Smooth muscle cell (in vitro differentiated cells): ENCODE results near the gene PIK3CD. TPM values are rescaled to one million over a fixed set of nuclear protein-coding genes. Genes with fewer than 3 reads are reported as not detected.

Source experiments
- DNase-seq: peaks from one replicate; lab custom pipeline; 2025; ENCODE audit not compliant: unreplicated experiment; lab: John Stamatoyannopoulos, UW
- H2AFZ ChIP-seq: fragments of 200-600 bp; sonication (generic); 2 replicates; pipeline ENCODE4 v1.6.0; 2016; ENCODE audit warnings: antibody characterized with exemption, low read depth, mild to moderate bottlenecking
- H3F3A ChIP-seq: fragments of 200-600 bp; sonication (generic); 2 replicates; pipeline ENCODE4 v1.6.0; 2017; ENCODE audit warnings: antibody characterized with exemption, low read depth
- H3K27ac ChIP-seq: fragments of 200-600 bp; sonication (generic); 2 replicates; pipeline ENCODE4 v1.5.1; 2016; ENCODE audit warnings: low read depth, mild to moderate bottlenecking
- H3K27me3 ChIP-seq: fragments of 200-600 bp; sonication (generic); 2 replicates; pipeline ENCODE4 v1.6.1; 2016; ENCODE audit warnings: low read depth, mild to moderate bottlenecking
- H3K36me3 ChIP-seq: fragments of 200-600 bp; sonication (generic); 2 replicates; pipeline ENCODE4 v1.5.1; 2016; ENCODE audit warnings: low read depth
- H3K4me1 ChIP-seq: fragments of 200-600 bp; sonication (generic); 2 replicates; pipeline ENCODE4 v1.5.1; 2016; ENCODE audit warnings: low read depth
- H3K4me2 ChIP-seq: fragments of 200-600 bp; sonication (generic); 2 replicates; pipeline ENCODE4 v1.6.0; 2016; ENCODE audit warnings: mild to moderate bottlenecking
- H3K4me3 ChIP-seq: fragments of 200-600 bp; sonication (generic); 2 replicates; pipeline ENCODE4 v1.5.1; 2016; ENCODE audit warnings: mild to moderate bottlenecking
- H3K79me2 ChIP-seq: fragments of 200-600 bp; sonication (generic); 2 replicates; pipeline ENCODE4 v1.6.0; 2016; ENCODE audit warnings: low read depth, mild to moderate bottlenecking
- H3K9ac ChIP-seq: fragments of 200-600 bp; sonication (generic); 2 replicates; pipeline ENCODE4 v1.6.0; 2016; ENCODE audit warnings: low read depth
- H3K9me3 ChIP-seq: fragments of 200-600 bp; sonication (generic); replicated peaks from 2 replicates; pipeline ENCODE4 v1.5.1; 2016; ENCODE audit warnings: low read depth
- H4K20me1 ChIP-seq: fragments of 200-600 bp; sonication (generic); 2 replicates; pipeline ENCODE4 v1.6.0; 2016; ENCODE audit warnings: low read depth
- WGBS: methylation state at CpG from one replicate; pipeline ENCODE4 v1.1.7; 2016; ENCODE audit warnings: low lambda C conversion rate; 5-methylcytosine and 5-hydroxymethylcytosine counted together
- polyA plus RNA-seq: library from polyadenylated mRNA; unstranded; fragments of >200 nt; fragmentation: Nextera tagmentation; extraction: Ambion mirVana; gene quantifications from 2 replicates; pipeline ENCODE4 v1.2.1, GENCODE V29; 2016
- total RNA-seq: library from RNA; depleted of rRNA; stranded (reverse); fragments of >200 nt; gene quantifications from 2 replicates; pipeline ENCODE4 v1.2.3, GENCODE V29; 2014
- TF ChIP-seq, protein P1 (sequence below): fragments of 200-600 bp; sonication (generic); IDR thresholded peaks from 2 replicates; pipeline ENCODE4 v1.5.1; 2017; ENCODE audit warnings: borderline replicate concordance, mild to moderate bottlenecking, antibody characterized with exemption; ENCODE audit not compliant: insufficient read depth, poor library complexity, severe bottlenecking

PIK3CD gene
- total and polyA plus RNA-seq, 2 experiments from 2014 or later: 3.9 to 4.1 TPM

GRCh38 chr1:9658199-9658598 is 6.7 kb downstream of the PIK3CD start:
- DNase-seq: no peak
- Histone ChIP-seq H3K36me3 (no peaks in the 10 kb centered on the region), H2AFZ (no peak overlapping the region), H3K9me3 (no peaks in the 10 kb centered on the region), H3K79me2 (no peaks in the 10 kb centered on the region), H3K27ac (no peak overlapping the region), H3F3A (no peaks in the 10 kb centered on the region), H3K9ac (no peak overlapping the region), H3K4me3 (no peak overlapping the region), H3K27me3 (peaks cover 12% of the 10 kb centered on the region), H3K4me1 (no peaks in the 10 kb centered on the region), H3K4me2 (no peak overlapping the region), H4K20me1 (no peaks in the 10 kb centered on the region)
- WGBS: 89% methylated on average over 4 of the region's 4 CpGs
- TF ChIP-seq, protein P1, sequence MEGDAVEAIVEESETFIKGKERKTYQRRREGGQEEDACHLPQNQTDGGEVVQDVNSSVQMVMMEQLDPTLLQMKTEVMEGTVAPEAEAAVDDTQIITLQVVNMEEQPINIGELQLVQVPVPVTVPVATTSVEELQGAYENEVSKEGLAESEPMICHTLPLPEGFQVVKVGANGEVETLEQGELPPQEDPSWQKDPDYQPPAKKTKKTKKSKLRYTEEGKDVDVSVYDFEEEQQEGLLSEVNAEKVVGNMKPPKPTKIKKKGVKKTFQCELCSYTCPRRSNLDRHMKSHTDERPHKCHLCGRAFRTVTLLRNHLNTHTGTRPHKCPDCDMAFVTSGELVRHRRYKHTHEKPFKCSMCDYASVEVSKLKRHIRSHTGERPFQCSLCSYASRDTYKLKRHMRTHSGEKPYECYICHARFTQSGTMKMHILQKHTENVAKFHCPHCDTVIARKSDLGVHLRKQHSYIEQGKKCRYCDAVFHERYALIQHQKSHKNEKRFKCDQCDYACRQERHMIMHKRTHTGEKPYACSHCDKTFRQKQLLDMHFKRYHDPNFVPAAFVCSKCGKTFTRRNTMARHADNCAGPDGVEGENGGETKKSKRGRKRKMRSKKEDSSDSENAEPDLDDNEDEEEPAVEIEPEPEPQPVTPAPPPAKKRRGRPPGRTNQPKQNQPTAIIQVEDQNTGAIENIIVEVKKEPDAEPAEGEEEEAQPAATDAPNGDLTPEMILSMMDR: no peak

GRCh38 chr1:9659328-9659727 is 7.8 kb downstream of the PIK3CD start:
- Histone ChIP-seq H4K20me1 (no peaks in the 10 kb centered on the region), H3K27me3 (peaks cover under 1% of the 10 kb centered on the region), H3K79me2 (no peaks in the 10 kb centered on the region), H3K36me3 (no peaks in the 10 kb centered on the region), H3K9ac (no peak overlapping the region), H3K4me3 (no peak overlapping the region), H3K9me3 (no peaks in the 10 kb centered on the region), H3K4me2 (peak overlapping the region; percentile 54), H3F3A (no peaks in the 10 kb centered on the region), H2AFZ (no peak overlapping the region), H3K4me1 (no peaks in the 10 kb centered on the region), H3K27ac (peak overlapping the region; percentile 42)
- WGBS: 48% methylated on average over 5 of the region's 5 CpGs
- no peak for DNase-seq
- TF ChIP-seq, protein P1: no peak

GRCh38 chr1:9663257-9663656 is 11.7 kb downstream of the PIK3CD start:
- Histone ChIP-seq H3K79me2 (no peaks in the 10 kb centered on the region), H3K27ac (no peak overlapping the region), H3F3A (no peaks in the 10 kb centered on the region), H3K27me3 (no peaks in the 10 kb centered on the region), H2AFZ (no peak overlapping the region), H3K4me1 (no peaks in the 10 kb centered on the region), H4K20me1 (no peaks in the 10 kb centered on the region), H3K4me2 (no peak overlapping the region), H3K4me3 (no peak overlapping the region), H3K36me3 (no peaks in the 10 kb centered on the region), H3K9me3 (no peaks in the 10 kb centered on the region), H3K9ac (no peak overlapping the region)
- TF ChIP-seq, protein P1: no peak
- no peak for DNase-seq
- WGBS: 97% methylated on average over 6 of the region's 6 CpGs

- Histone ChIP-seq H3F3A (no peaks in the 10 kb centered on the region), H2AFZ (no peak overlapping the region), H3K9ac (no peak overlapping the region), H3K36me3 (no peaks in the 10 kb centered on the region), H3K4me1 (no peaks in the 10 kb centered on the region), H3K79me2 (no peaks in the 10 kb centered on the region), H3K27ac (no peak overlapping the region), H3K9me3 (no peaks in the 10 kb centered on the region), H3K4me2 (no peak overlapping the region), H3K4me3 (no peak overlapping the region), H4K20me1 (no peaks in the 10 kb centered on the region), H3K27me3 (no peaks in the 10 kb centered on the region)
- DNase-seq: no peak
- 96% methylated on average over 9 of the region's 9 CpGs for WGBS
- TF ChIP-seq, protein P1: no peak
Measured at GRCh38 chr1:9665193-9665592, 13.7 kb downstream of the PIK3CD start.
